GM12864 (cell line): ENCODE results near the gene SMIM1.
A peak's percentile ranks its signal among the peaks of the same experiment; 100 is the strongest.

Experiments
- DNase-seq: peaks from one replicate; pipeline ENCODE4 v3.0.0-alpha.2; 2011; ENCODE audit warnings: low read depth
- H3K4me3 ChIP-seq: 2 replicates; pipeline ENCODE4 v1.5.1; 2011; ENCODE audit warnings: mild to moderate bottlenecking, low read depth, low read length, control low read depth
- TF ChIP-seq, protein P1 (sequence below): IDR thresholded peaks from 2 replicates; pipeline ENCODE4 v1.5.1; 2011; ENCODE audit warnings: low read depth, mild to moderate bottlenecking, moderate library complexity, low read length, control low read depth, inconsistent platforms; ENCODE audit errors: missing control alignments

Gene SMIM1

DNA sequence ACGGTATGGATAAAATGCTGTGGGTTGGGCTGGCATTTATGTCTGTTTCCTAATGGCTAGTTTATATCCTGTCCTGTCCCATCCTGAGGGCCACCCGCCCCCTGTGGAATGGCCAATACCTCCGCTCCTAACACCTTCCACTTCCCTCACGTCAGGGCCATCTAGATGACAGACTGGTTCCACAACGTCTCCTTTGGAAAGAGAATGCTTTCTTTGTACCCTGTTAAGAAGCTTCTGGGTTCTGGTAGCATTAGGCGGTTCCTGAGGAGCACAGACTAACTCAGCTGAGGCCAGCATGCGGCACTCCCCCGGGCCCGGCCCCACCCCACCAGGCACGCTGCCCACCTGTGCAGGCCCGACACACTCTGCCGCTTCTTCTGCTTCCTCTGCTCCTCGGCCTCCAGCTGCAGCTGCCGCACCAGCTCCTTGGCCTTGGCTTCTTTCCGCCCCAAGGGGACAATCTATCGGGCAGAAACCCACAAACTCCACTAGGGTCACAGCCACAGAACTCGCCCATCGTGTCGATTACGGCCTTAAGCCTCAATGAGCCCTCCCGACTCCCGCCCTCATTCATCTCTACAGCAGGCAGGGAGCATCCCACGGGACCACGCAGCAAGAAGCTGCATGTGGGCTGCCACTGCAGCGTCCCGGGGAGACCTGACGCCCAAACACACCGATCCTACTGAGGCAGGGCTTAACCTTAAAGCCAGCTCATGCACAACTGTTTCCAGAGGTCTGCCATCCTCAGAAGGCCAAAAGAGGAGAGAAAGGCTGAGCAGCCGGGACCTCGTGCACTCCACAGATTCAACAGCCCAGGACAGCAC lies 11.3 kb downstream of the SMIM1 start:
- no peak overlapping the region for H3K4me3 ChIP-seq
- TF ChIP-seq, protein P1, sequence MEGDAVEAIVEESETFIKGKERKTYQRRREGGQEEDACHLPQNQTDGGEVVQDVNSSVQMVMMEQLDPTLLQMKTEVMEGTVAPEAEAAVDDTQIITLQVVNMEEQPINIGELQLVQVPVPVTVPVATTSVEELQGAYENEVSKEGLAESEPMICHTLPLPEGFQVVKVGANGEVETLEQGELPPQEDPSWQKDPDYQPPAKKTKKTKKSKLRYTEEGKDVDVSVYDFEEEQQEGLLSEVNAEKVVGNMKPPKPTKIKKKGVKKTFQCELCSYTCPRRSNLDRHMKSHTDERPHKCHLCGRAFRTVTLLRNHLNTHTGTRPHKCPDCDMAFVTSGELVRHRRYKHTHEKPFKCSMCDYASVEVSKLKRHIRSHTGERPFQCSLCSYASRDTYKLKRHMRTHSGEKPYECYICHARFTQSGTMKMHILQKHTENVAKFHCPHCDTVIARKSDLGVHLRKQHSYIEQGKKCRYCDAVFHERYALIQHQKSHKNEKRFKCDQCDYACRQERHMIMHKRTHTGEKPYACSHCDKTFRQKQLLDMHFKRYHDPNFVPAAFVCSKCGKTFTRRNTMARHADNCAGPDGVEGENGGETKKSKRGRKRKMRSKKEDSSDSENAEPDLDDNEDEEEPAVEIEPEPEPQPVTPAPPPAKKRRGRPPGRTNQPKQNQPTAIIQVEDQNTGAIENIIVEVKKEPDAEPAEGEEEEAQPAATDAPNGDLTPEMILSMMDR: no peak
- no peak for DNase-seq

DNA sequence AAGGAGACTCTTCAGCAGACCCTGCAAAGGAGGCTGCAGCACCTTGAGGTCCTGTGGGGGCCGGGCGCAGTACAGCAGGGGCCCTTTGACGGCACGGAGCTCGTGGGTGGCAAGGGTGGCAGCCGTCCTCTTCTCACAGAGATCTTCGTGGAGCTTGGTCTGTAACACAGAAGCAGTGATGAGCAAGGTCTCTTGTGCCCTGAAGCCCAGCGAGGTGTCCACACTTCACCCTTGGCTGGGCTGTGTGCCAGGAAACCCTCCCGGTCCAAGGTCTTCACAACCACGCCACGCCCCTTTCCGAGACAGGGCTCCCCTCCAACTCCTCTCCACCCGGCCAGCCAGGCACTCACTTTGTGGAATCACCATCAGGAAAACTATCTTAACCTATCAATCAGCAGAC lies 12.5 kb downstream of the SMIM1 start:
- no peak for DNase-seq
- no peak overlapping the region for H3K4me3 ChIP-seq
- TF ChIP-seq, protein P1: no peak

GRCh38 chr1:3785456-3786157 lies 13.1 kb downstream of the SMIM1 start:
- TF ChIP-seq, protein P1: peak; percentile 23
- no peak overlapping the region for H3K4me3 ChIP-seq
- no peak for DNase-seq

GRCh38 chr1:3786468-3787348 lies 14.2 kb downstream of the SMIM1 start:
- no peak for DNase-seq
- TF ChIP-seq, protein P1: no peak
- H3K4me3 ChIP-seq: no peak overlapping the region

DNA sequence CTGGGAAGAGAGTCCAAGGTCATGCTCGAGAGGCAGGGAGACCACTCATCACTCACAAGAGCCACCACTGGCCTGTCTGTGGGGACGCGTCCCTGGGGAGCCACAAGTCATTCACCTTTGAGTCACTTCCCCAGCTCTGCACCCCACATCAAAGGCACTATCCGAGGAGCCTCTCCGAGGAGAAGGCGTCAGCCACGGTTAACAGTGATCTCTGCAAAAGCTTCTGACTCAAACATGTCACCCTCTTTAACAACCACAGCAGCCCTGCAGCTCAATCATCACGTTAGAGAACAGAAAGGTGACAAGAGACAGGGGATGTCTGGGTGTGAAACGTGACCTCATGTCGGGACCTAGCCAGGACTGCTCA lies 14.8 kb downstream of the SMIM1 start:
- no peak for DNase-seq
- TF ChIP-seq, protein P1: no peak
- H3K4me3 ChIP-seq: no peak overlapping the region

DNA sequence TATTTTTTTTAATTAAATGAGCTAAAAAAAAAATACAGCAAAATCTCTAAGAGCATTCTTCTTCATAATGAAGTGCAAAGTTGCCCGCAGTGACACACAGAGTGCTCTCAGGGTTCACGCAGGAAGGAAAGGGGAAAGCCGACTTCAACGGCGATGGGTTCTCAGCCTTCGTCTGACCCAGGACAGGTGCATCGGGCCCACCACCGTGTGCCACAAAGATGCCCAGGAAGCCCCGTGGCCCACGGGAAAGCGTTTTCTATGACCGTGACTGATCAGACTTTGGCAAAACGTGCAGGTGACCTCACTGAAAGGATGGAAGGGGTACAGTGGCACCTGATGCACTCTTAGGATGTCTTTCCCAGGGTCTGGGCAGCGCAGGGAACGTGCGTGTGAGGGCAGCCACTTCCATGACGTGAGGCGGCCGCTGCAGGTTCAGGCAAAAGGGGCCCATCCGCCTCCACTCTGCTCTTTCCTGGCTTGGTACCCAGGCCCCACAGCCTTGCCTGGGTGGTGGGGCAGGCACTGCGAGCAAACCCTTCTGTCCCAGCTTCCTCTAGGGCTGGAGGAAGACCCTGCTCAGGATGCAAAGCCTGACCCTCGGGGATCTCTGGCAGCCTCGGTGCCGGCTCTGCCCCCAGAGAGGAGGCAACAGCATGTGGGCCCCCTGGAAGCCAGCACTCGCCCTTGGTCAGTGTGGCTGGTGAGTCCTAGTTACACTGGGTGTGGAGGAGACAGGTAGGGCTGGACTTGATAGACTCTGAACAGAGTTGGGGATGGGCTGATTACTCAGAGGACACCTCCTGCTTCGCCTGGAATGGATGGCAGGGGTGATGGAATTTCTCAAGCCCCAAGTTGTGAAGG lies 15.4 kb downstream of the SMIM1 start:
- no peak for DNase-seq
- H3K4me3 ChIP-seq: no peak overlapping the region
- TF ChIP-seq, protein P1: no peak
